ENCODE results near the gene HOXB2. TPM values are rescaled to one million over a fixed set of nuclear protein-coding genes. Genes with fewer than 3 reads are reported as not detected.
A peak's percentile ranks its signal among the peaks of the same experiment; 100 is the strongest.

HOXB2 gene
- total RNA-seq, 1 donor from 2014 or later, result 15.2 TPM

- DNase-seq (ENCODE audit: low spot score, unreplicated experiment), result no peak
- Mint-ChIP-seq H3K27ac (peak overlapping the region; percentile 31), H3K27me3 (peaks cover 87% of the 10 kb centered on the region), H3K4me3 (ENCODE audit: low read depth) (peak overlapping the region; percentile 35), H3K36me3 (ENCODE audit: insufficient read depth) (peaks cover 10% of the 10 kb centered on the region), H3K4me1 (ENCODE audit: low read depth) (peaks cover 38% of the 10 kb centered on the region), H3K9me3 (ENCODE audit: low read depth) (no peaks in the 10 kb centered on the region)
- no peak for TF ChIP-seq CTCF (IDR thresholded peaks at IDR 0.05; ENCODE audit: unreplicated experiment)
Measured at GRCh38 chr17:48546924-48547807, 2.3 kb upstream of the HOXB2 start.

GRCh38 chr17:48546137-48546923, 1.4 kb upstream of the HOXB2 start:
- DNase-seq (ENCODE audit: low spot score, unreplicated experiment), result no peak
- Mint-ChIP-seq H3K36me3 (ENCODE audit: insufficient read depth) (peaks cover 10% of the 10 kb centered on the region), H3K27ac (peak overlapping the region; percentile 31), H3K4me3 (ENCODE audit: low read depth) (peak overlapping the region; percentile 35), H3K4me1 (ENCODE audit: low read depth) (peaks cover 41% of the 10 kb centered on the region), H3K9me3 (ENCODE audit: low read depth) (no peaks in the 10 kb centered on the region), H3K27me3 (peaks cover 86% of the 10 kb centered on the region)
- TF ChIP-seq CTCF (IDR thresholded peaks at IDR 0.05; ENCODE audit: unreplicated experiment), result no peak

- no peak for DNase-seq (ENCODE audit: low spot score, unreplicated experiment)
- Mint-ChIP-seq H3K4me3 (ENCODE audit: low read depth) (peak overlapping the region; percentile 81), H3K27me3 (peaks cover 85% of the 10 kb centered on the region), H3K9me3 (ENCODE audit: low read depth) (no peaks in the 10 kb centered on the region), H3K4me1 (ENCODE audit: low read depth) (peaks cover 39% of the 10 kb centered on the region), H3K27ac (peak overlapping the region; percentile 51), H3K36me3 (ENCODE audit: insufficient read depth) (peaks cover 10% of the 10 kb centered on the region)
- TF ChIP-seq CTCF (IDR thresholded peaks at IDR 0.05; ENCODE audit: unreplicated experiment), result no peak
Measured at GRCh38 chr17:48545539-48545938, 630 bp upstream of the HOXB2 start.

GRCh38 chr17:48544349-48545021, 424 bp downstream of the HOXB2 start:
- peak overlapping the region; percentile 97 for H3K27ac Mint-ChIP-seq
- H3K27me3 Mint-ChIP-seq, result peaks cover 86% of the 10 kb centered on the region
- no peaks in the 10 kb centered on the region for H3K9me3 Mint-ChIP-seq (ENCODE audit: low read depth)
- TF ChIP-seq CTCF (IDR thresholded peaks at IDR 0.05; ENCODE audit: unreplicated experiment), result no peak
- DNase-seq (ENCODE audit: low spot score, unreplicated experiment), result no peak
- peaks cover 6% of the 10 kb centered on the region for H3K36me3 Mint-ChIP-seq (ENCODE audit: insufficient read depth)
- H3K4me3 Mint-ChIP-seq (ENCODE audit: low read depth), result peak overlapping the region; percentile 81
- H3K4me1 Mint-ChIP-seq (ENCODE audit: low read depth), result peaks cover 38% of the 10 kb centered on the region

GRCh38 chr17:48543854-48544348, 1.0 kb downstream of the HOXB2 start:
- TF ChIP-seq CTCF (IDR thresholded peaks at IDR 0.05; ENCODE audit: unreplicated experiment), result no peak
- H3K9me3 Mint-ChIP-seq (ENCODE audit: low read depth), result no peaks in the 10 kb centered on the region
- DNase-seq (ENCODE audit: low spot score, unreplicated experiment), result no peak
- peaks cover 86% of the 10 kb centered on the region for H3K27me3 Mint-ChIP-seq
- peaks cover 38% of the 10 kb centered on the region for H3K4me1 Mint-ChIP-seq (ENCODE audit: low read depth)
- H3K36me3 Mint-ChIP-seq (ENCODE audit: insufficient read depth), result peaks cover 4% of the 10 kb centered on the region
- peak overlapping the region; percentile 97 for H3K27ac Mint-ChIP-seq
- peak overlapping the region; percentile 81 for H3K4me3 Mint-ChIP-seq (ENCODE audit: low read depth)

All from progenitor cell of endocrine pancreas (in vitro differentiated cells).